ENCODE data around the gene NAA40.

NAA40 gene

GRCh38 chr11:63938479-63939396 is at the start of gene NAA40:
Gene NAA40 (plus strand): TSS chr11:63939002. CDS start chr11:63939097, 95 bp downstream.
- peak; percentile 99 for DNase-seq (ENCODE audit: low spot score)

DNA sequence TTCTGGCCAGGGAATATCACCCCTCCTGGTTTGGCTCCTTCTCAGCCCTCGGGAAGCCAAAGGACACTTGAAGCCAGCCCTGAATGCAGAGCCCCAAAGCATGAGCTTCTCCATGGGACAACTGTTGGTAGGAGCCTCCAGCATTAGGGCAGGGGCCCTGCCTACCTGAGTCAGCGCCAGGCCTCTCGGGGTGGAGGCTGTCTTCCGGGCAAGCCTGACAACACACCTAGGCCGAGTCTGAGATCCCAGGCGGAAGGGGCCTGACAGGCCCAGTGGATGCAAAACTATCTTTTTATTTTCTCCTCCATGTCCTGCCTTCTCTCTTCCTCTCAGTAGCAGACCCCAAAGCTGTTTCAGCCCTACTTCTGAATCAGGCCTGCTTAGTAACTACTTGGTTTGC is 49.5 kb upstream of the NAA40 start:
- DNase-seq (ENCODE audit: low spot score): no peak

DNA sequence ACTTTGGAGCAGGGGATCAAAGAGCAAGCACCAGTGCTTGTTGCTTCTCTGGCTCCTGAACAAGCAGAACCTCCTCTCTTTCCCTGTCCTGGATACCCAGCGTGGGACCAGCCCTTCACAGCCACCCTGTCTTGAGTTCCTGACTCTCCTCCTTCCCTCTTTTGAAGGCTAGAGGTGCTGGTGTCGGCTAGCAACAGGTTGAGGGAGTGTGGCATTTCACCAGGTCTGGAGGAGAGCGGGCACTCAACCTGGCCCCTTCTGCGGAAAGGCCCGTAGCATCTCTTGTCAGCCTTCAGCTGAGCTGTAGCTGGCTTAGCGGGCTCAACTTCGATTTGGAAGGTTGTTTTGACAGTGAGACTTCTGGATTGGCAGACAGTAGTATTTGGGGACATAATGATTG is 48.4 kb upstream of the NAA40 start:
- DNase-seq (ENCODE audit: low spot score): no peak

DNA sequence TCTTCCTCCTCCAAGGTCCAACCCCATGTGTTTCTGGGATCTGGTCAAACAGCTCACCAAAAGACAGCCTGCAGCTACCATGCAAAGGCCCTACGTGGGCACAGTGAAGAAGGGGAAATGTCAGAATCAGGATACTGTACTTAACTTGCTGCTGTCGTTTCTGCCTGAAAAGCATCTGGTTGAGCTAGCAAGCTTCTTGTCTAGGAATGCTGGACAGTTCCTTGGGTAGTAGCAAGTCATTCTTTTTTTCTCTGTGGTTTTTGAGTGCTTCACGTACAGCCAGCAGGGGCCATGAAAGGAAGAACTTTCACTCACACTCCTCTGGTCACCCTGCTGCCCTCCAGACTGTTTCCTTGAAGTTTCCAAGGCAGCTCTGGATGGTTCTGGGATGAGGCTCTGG is 46.6 kb upstream of the NAA40 start:
- DNase-seq (ENCODE audit: low spot score): no peak

DNA sequence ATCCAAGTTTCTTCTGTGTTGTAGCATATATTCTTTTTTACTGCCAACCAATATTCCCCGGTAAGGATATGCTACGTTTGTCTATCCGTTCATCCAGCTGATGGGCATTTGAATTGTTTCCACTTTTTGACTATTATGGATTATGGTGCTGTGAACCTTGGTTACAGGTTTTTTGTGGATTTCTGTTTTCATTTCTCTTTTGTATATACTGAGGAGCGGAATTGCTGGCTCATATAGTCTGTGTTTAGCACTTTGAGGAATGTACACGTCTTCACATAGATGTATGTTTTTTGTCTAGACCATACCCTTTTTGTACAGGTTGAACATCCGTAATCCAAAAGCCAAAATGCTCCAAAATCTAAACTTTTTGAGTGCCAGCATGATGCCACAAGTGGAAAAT is 45.4 kb upstream of the NAA40 start:
- no peak for DNase-seq (ENCODE audit: low spot score)

GRCh38 chr11:63896071-63896470 is 42.7 kb upstream of the NAA40 start:
- DNase-seq (ENCODE audit: low spot score): no peak

- no peak for DNase-seq (ENCODE audit: low spot score)
These were observed 41.2 kb upstream of the NAA40 start for GRCh38 chr11:63897459-63898146.

DNA sequence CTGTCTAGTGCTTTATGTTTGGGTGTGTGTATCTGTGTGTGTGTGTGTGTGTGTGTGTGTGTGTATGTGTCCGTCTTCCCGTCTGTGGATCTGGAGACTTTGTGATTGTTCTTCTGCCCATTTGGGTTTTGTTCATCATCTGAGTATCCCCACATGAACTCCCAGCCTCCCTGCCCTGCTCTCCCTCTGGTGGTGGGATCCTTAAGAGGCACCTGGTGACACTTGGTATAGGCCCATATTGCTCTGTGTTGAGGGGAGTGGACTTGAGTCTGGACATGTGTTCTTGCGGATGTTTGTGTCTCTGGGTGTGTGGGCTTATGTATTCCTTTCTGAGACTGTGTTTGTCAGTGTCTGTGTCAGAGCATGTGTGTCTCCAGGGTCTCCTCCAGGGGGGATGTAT is 37.1 kb upstream of the NAA40 start:
- no peak for DNase-seq (ENCODE audit: low spot score)

- no peak for DNase-seq (ENCODE audit: low spot score)
These were observed 34.9 kb upstream of the NAA40 start for GRCh38 chr11:63903884-63904283.

DNA sequence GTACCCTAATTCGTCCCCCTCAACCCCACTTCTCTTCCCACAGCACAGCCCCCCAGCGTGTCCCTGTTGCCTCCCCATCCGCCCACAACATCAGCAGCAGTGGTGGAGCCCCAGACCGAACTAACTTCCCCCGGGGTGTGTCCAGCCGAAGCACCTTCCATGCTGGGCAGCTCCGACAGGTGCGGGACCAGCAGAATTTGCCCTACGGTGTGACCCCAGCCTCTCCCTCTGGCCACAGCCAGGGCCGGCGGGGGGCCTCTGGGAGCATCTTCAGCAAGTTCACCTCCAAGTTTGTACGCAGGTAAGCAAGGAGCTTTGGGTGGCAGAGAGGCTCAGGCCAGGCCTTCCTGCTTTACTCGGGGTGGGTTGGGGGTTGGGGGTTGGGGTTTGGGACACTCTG is 34.1 kb upstream of the NAA40 start:
- DNase-seq (ENCODE audit: low spot score): no peak

DNA sequence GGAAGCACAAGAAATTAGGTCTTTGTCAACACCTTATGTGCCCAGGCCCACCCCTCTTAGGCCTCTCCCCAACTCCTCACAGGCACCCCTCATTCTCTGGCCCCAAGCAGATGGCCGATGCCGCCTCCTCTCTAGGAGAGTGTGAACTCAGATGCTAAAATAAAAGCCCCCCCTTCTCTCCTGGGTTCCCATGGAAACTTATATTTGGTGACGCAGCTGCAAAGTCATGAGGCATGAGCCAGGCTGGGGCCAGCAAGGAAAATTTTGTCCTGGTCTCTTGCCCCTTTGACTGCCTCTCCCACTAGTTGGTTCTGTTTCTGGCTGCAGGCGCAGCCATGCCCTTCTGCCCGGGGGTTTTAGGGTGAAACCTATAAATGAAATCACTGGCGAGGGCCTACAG is 33.6 kb upstream of the NAA40 start:
- DNase-seq (ENCODE audit: low spot score): no peak

GRCh38 chr11:63906087-63906486 is 32.7 kb upstream of the NAA40 start:
- DNase-seq (ENCODE audit: low spot score): no peak

GRCh38 chr11:63906585-63906984 is 32.2 kb upstream of the NAA40 start:
- no peak for DNase-seq (ENCODE audit: low spot score)

- DNase-seq (ENCODE audit: low spot score): no peak
These were observed 31.7 kb upstream of the NAA40 start for GRCh38 chr11:63907063-63907462.

DNA sequence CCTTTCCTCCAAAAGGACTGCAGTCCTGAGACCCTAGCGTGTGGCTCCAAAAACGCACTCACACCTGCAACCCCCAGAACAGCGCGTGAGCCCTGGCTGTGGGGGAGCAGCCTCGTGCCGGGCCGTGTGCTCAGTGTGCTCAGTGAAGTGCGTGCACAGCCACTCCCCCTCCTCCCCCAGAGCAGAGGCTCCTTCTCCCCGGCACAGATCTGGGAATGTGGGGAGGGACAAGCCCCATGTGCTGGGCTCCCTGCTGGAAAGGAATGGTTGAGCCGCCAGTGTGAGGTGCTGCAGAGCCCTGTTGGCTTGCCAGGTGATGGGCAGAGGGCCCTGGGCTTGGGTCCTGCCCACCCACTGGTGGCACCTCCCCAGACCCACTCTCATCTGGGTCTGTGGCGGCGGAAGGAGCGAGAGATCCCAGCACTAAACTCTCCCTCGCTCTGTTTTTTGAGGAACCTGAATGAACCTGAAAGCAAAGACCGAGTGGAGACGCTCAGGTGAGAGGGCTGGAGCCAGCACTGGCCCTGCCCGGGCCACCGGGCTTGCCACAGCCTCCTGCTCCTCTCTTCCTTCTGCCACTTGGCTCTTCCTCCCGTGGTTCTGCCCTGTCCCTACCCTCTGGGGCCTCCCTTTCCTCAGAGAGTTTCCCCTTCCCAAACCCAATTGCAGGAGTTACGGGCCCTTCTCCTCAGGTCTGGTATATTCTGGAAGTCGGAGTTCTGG is 30.8 kb upstream of the NAA40 start:
- no peak for DNase-seq (ENCODE audit: low spot score)

DNA sequence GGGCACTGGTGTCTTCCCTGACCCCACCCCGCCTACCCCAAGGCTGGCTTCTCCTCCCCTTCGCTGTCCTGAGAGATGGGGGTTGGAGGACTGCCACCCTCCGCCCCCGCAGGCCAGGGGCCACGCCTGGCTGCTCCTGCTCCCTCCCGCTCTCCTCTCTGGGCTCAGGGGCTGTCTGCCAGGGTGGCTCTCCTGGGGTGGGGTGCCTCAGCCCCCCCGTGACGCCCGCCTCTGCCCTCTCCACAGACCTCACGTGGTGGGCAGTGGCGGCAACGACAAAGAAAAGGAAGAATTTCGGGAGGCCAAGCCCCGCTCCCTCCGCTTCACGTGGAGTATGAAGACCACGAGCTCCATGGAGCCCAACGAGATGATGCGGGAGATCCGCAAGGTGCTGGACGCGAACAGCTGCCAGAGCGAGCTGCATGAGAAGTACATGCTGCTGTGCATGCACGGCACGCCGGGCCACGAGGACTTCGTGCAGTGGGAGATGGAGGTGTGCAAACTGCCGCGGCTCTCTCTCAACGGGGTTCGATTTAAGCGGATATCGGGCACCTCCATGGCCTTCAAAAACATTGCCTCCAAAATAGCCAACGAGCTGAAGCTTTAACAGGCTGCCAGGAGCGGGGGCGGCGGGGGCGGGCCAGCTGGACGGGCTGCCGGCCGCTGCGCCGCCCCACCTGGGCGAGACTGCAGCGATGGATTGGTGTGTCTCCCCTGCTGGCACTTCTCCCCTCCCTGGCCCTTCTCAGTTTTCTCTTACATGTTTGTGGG is 30.0 kb upstream of the NAA40 start:
- DNase-seq (ENCODE audit: low spot score): no peak

GRCh38 chr11:63909591-63910506 is 29.0 kb upstream of the NAA40 start:
- DNase-seq (ENCODE audit: low spot score): no peak

DNA sequence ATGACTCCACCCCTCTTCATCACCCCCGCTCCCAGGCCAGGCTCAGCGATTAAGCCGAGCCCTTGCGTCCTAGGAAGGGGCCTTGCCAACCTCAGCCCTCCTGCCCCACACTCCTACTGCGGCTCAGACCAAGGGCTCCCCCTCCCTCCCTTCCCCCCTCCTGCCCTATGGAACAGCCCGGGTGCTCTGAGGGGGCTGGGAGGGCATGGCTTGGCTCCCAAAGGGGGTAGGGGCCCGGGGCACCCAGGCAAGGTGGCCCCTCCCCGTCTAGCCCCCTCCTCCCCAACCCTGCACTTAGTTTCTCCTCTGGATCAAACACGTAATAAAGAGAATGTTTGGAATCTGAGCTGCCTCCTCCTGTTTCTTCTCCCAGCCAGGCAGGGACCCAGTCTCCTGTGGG is 28.1 kb upstream of the NAA40 start:
- DNase-seq (ENCODE audit: low spot score): no peak

DNA sequence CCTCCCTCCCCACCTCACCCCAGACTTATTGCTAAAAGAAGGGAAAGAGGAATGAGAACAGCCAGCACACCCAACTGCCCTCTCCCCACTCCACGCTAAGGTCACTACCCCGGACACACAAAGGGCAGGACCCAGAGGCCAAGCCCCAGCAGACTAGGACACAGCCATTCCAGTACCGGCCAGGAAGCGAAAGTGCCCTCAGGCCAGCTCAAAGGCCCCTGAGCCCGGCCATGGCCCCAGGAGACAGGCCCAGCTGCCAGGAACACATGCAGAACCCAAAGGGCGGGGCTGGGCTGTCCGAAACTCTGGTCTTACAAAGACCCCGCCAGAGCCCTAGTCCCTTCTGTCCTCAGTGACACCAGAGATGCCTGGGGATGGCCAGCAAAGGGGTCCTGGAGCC is 27.4 kb upstream of the NAA40 start:
- DNase-seq (ENCODE audit: low spot score): no peak

DNA sequence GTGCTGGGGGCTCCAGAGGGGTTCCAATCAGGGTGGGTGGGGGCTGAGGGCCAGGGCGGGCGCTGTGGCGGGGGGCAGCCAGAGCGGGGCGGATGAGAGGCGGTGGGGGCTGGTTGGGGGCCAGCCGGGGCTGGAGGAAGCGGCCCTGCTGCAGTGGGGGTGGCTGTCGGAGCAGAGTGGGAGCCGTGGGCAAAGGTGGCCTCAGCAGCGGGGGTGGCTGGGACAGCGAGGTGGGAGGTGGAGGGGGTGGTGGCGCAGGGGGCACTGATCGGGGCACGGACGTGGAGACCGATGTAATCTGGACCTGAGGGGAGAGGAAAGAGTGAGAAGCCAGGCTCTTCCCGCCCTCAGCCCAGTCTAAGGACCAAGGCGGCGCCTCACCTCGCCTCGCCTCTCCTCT is 26.9 kb upstream of the NAA40 start:
- DNase-seq (ENCODE audit: low spot score): no peak

GRCh38 chr11:63912678-63913077 is 26.1 kb upstream of the NAA40 start:
- no peak for DNase-seq (ENCODE audit: low spot score)

Measured in LoVo (cell line).